GM19043 (cell line): ENCODE results near the gene TFDP2.
"Not testable (repeated sequence)": the region's sequence is repeated elsewhere in the genome, so short reads cannot be mapped to it uniquely, and the experiment has no call there.

ENCODE experiments used
- ATAC-seq: cut with Tn5 transposase; IDR thresholded peaks from one replicate; pipeline ENCODE4 v1.9.1; 2021; ENCODE audit warnings: low read depth; ENCODE audit not compliant: unreplicated experiment

The TFDP2 gene

GRCh38 chr3:142127941-142128658 is 21.2 kb downstream of the TFDP2 start:
- no peak for ATAC-seq

- no peak for ATAC-seq
Measured at GRCh38 chr3:142124243-142124642, 25.1 kb downstream of the TFDP2 start.

- no peak for ATAC-seq
Measured at GRCh38 chr3:142120707-142121106, 28.6 kb downstream of the TFDP2 start.

GRCh38 chr3:142118911-142119310 is 30.4 kb downstream of the TFDP2 start:
- no peak for ATAC-seq

GRCh38 chr3:142117056-142117851 is 32.1 kb downstream of the TFDP2 start:
- no peak for ATAC-seq

- ATAC-seq = no peak
Measured at GRCh38 chr3:142115867-142116668, 33.3 kb downstream of the TFDP2 start.

GRCh38 chr3:142112601-142113000 is 36.7 kb downstream of the TFDP2 start:
- ATAC-seq = no peak

GRCh38 chr3:142106548-142106947 is 42.8 kb downstream of the TFDP2 start:
- ATAC-seq = no peak

- no peak for ATAC-seq
Measured at GRCh38 chr3:142105991-142106390, 43.4 kb downstream of the TFDP2 start.

GRCh38 chr3:142104763-142105162 is 44.6 kb downstream of the TFDP2 start:
- ATAC-seq = no peak

- no peak for ATAC-seq
Measured at GRCh38 chr3:142098964-142099363, 50.4 kb downstream of the TFDP2 start.

- no peak for ATAC-seq
Measured at GRCh38 chr3:142097099-142097843, 52.1 kb downstream of the TFDP2 start.

- no peak for ATAC-seq
Measured at GRCh38 chr3:142095841-142096240, 53.5 kb downstream of the TFDP2 start.

GRCh38 chr3:142088925-142089324 is 60.4 kb downstream of the TFDP2 start:
- not testable (repeated sequence) for ATAC-seq

GRCh38 chr3:142088522-142088921 is 60.8 kb downstream of the TFDP2 start:
- no peak for ATAC-seq

GRCh38 chr3:142087676-142088075 is 61.7 kb downstream of the TFDP2 start:
- no peak for ATAC-seq

GRCh38 chr3:142086581-142087090 is 62.7 kb downstream of the TFDP2 start:
- no peak for ATAC-seq

GRCh38 chr3:142081178-142081577 is 68.2 kb downstream of the TFDP2 start:
- no peak for ATAC-seq

- ATAC-seq = no peak
Measured at GRCh38 chr3:142077859-142078500, 71.4 kb downstream of the TFDP2 start.
